ENCODE results near the gene WWOX.

The WWOX gene

GRCh38 chr16:78738557-78738956 lies 639.1 kb downstream of the WWOX start:
- Histone ChIP-seq H3K27me3 (ENCODE audit: insufficient read depth, low read length, poor library complexity) (no peaks in the 10 kb centered on the region), H3K36me3 (ENCODE audit: insufficient read depth, low read length) (no peaks in the 10 kb centered on the region), H3K27ac (ENCODE audit: low read length) (no peak overlapping the region), H3K9ac (ENCODE audit: low read depth, low read length) (no peak overlapping the region), H3K4me1 (ENCODE audit: insufficient read depth, low read length) (no peaks in the 10 kb centered on the region; the same call in 1 of the 2 replicates), H4K20me1 (ENCODE audit: insufficient read depth, low read length) (no peaks in the 10 kb centered on the region), H2AFZ (ENCODE audit: low read depth, low read length) (no peak overlapping the region), H3K79me2 (ENCODE audit: insufficient read depth, low read length) (no peaks in the 10 kb centered on the region), H3K4me3 (ENCODE audit: low read depth in 1 of 2, low read length in 2 of 2) (no peak overlapping the region), H3K4me2 (ENCODE audit: insufficient read depth, low read length) (no peak overlapping the region), H3K9me3 (ENCODE audit: insufficient read depth, low read length, severe bottlenecking) (no peaks in the 10 kb centered on the region)
- DNase-seq (no peak), ATAC-seq (ENCODE audit: insufficient read depth, low read depth) (no peak)
- TF ChIP-seq CTCF (IDR thresholded peaks at IDR 0.05; ENCODE audit: borderline replicate concordance, extremely low read depth, low read length, poor library complexity, severe bottlenecking), result no peak
- no peak for TF ChIP-seq EZH2 (IDR thresholded peaks at IDR 0.05; ENCODE audit: borderline replicate concordance, low read depth, low read length, severe bottlenecking)

GRCh38 chr16:78740269-78740668 lies 640.8 kb downstream of the WWOX start:
- ATAC-seq (ENCODE audit: insufficient read depth, low read depth) (no peak), DNase-seq (no peak)
- no peaks in the 10 kb centered on the region for H3K27me3 ChIP-seq (ENCODE audit: insufficient read depth, low read length, poor library complexity)
- H3K4me2 ChIP-seq (ENCODE audit: insufficient read depth, low read length), result no peak overlapping the region
- no peaks in the 10 kb centered on the region; the same call in 1 of the 2 replicates for H3K4me1 ChIP-seq (ENCODE audit: insufficient read depth, low read length)
- no peaks in the 10 kb centered on the region for H3K36me3 ChIP-seq (ENCODE audit: insufficient read depth, low read length)
- H4K20me1 ChIP-seq (ENCODE audit: insufficient read depth, low read length), result no peaks in the 10 kb centered on the region
- H3K27ac ChIP-seq (ENCODE audit: low read length), result no peak overlapping the region
- H3K4me3 ChIP-seq (ENCODE audit: low read depth in 1 of 2, low read length in 2 of 2), result no peak overlapping the region
- no peaks in the 10 kb centered on the region for H3K9me3 ChIP-seq (ENCODE audit: insufficient read depth, low read length, severe bottlenecking)
- TF ChIP-seq EZH2 (IDR thresholded peaks at IDR 0.05; ENCODE audit: borderline replicate concordance, low read depth, low read length, severe bottlenecking) (no peak), CTCF (IDR thresholded peaks at IDR 0.05; ENCODE audit: borderline replicate concordance, extremely low read depth, low read length, poor library complexity, severe bottlenecking) (no peak)
- H3K79me2 ChIP-seq (ENCODE audit: insufficient read depth, low read length), result no peaks in the 10 kb centered on the region
- no peak overlapping the region for H3K9ac ChIP-seq (ENCODE audit: low read depth, low read length)
- H2AFZ ChIP-seq (ENCODE audit: low read depth, low read length), result no peak overlapping the region

DNA sequence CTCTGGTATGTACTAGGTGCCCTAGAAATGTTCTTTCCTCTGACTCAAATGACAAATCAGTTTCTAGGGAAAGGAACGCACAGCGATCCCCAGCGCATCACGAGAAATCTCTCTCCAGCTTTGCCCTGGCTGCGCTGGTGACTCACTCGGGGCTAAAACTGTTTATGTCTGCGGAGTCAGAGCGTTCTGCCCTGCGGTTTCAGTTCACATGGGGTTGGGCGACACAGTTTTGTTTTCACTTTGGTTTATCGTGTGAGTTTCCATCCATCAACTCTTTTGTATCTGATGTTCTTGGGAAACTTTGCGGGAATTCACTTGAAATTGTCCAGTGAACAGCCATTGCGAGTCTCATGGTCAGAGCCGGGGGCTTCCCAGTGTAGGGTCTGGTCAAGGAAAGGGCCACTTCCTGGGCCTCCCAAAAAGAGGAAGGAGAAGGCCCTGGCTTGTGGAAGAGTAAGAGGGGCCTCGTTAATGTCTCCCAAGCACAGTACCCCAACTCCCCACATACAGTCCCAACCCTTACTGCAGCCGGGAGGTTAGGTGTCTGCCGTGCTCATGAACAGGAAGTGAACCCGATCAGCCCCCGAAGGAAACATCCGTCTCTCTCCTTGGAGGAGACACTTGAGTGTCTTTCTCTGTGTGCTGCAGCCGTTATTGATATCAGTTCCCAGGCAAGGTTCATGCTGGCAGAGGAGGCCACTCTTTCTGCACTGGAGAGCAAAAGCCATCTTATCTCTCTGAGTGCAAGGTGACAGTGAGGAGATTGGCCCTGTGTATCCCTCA lies 643.2 kb downstream of the WWOX start:
- Histone ChIP-seq H3K4me2 (ENCODE audit: insufficient read depth, low read length) (no peak overlapping the region), H2AFZ (ENCODE audit: low read depth, low read length) (no peak overlapping the region), H3K36me3 (ENCODE audit: insufficient read depth, low read length) (no peaks in the 10 kb centered on the region), H3K79me2 (ENCODE audit: insufficient read depth, low read length) (no peaks in the 10 kb centered on the region), H3K9me3 (ENCODE audit: insufficient read depth, low read length, severe bottlenecking) (no peaks in the 10 kb centered on the region), H3K27ac (ENCODE audit: low read length) (no peak overlapping the region), H3K9ac (ENCODE audit: low read depth, low read length) (no peak overlapping the region), H4K20me1 (ENCODE audit: insufficient read depth, low read length) (no peaks in the 10 kb centered on the region), H3K4me1 (ENCODE audit: insufficient read depth, low read length) (no peaks in the 10 kb centered on the region; the same call in 1 of the 2 replicates), H3K27me3 (ENCODE audit: insufficient read depth, low read length, poor library complexity) (no peaks in the 10 kb centered on the region), H3K4me3 (ENCODE audit: low read depth in 1 of 2, low read length in 2 of 2) (no peak overlapping the region)
- peak; percentile 66 for ATAC-seq (ENCODE audit: insufficient read depth, low read depth)
- DNase-seq, result peak; percentile 26
- no peak for TF ChIP-seq CTCF (IDR thresholded peaks at IDR 0.05; ENCODE audit: borderline replicate concordance, extremely low read depth, low read length, poor library complexity, severe bottlenecking)
- TF ChIP-seq EZH2 (IDR thresholded peaks at IDR 0.05; ENCODE audit: borderline replicate concordance, low read depth, low read length, severe bottlenecking), result no peak
